Right kidney (tissue), 1 donor: Measurements from ENCODE around the gene CACNA1F.

Experiments
- DNase-seq: peaks from one replicate; pipeline ENCODE4 v3.0.0-alpha.2; 2016

CACNA1F gene

GRCh38 chrX:49198540-49199314, 34.4 kb downstream of the CACNA1F start:
- no peak for DNase-seq

- DNase-seq, result no peak
Observed at GRCh38 chrX:49197543-49198087, 35.5 kb downstream of the CACNA1F start.

- no peak for DNase-seq
Observed at GRCh38 chrX:49193542-49193964, 39.6 kb downstream of the CACNA1F start.

GRCh38 chrX:49192722-49193328, 40.3 kb downstream of the CACNA1F start:
- DNase-seq, result no peak

- DNase-seq, result no peak
Observed at GRCh38 chrX:49191574-49192011, 41.5 kb downstream of the CACNA1F start.

GRCh38 chrX:49190821-49191573, 42.1 kb downstream of the CACNA1F start:
- peak; percentile 78 for DNase-seq

GRCh38 chrX:49189606-49190005, 43.5 kb downstream of the CACNA1F start:
- DNase-seq, result no peak

GRCh38 chrX:49188468-49189076, 44.6 kb downstream of the CACNA1F start:
- DNase-seq, result no peak

GRCh38 chrX:49187526-49187925, 45.6 kb downstream of the CACNA1F start:
- no peak for DNase-seq

GRCh38 chrX:49187028-49187394, 46.1 kb downstream of the CACNA1F start:
- no peak for DNase-seq

GRCh38 chrX:49186125-49187027, 46.8 kb downstream of the CACNA1F start, which contains the start of gene PRICKLE3:
Gene PRICKLE3 (minus strand): TSS chrX:49186373. CDS start chrX:49186297, 76 bp downstream.
- peak; percentile 69 for DNase-seq

- peak; percentile 67 for DNase-seq
Observed at GRCh38 chrX:49184294-49185281, 48.6 kb downstream of the CACNA1F start.

- no peak for DNase-seq
Observed at GRCh38 chrX:49183701-49184281, 49.3 kb downstream of the CACNA1F start.

- DNase-seq, result no peak
Observed at GRCh38 chrX:49179358-49179757, 53.8 kb downstream of the CACNA1F start.

- DNase-seq, result no peak
Observed at GRCh38 chrX:49178537-49178936, 54.6 kb downstream of the CACNA1F start.

- DNase-seq, result no peak
Observed at GRCh38 chrX:49177873-49178480, 55.2 kb downstream of the CACNA1F start.

GRCh38 chrX:49177338-49177833, 55.8 kb downstream of the CACNA1F start:
- DNase-seq, result no peak

- no peak for DNase-seq
Observed at GRCh38 chrX:49176421-49177326, 56.5 kb downstream of the CACNA1F start.
